Stimulated activated CD4-positive, alpha-beta T cell treated with anti-CD3 and anti-CD28 coated beads, Interleukin-15, amount 100 ng/mL, for 1 hour (primary cell): Measurements from ENCODE around the gene GRIA3.
"Not testable (repeated sequence)": the region's sequence is repeated elsewhere in the genome, so short reads cannot be mapped to it uniquely, and the experiment has no call there.

Experiments
- DNase-seq, 2 donors: peaks; one replicate each; pipeline ENCODE4 v3.0.0-alpha.2; 2020; ENCODE audit warnings: low read depth in 1 of 2, low spot score in 1 of 2

The GRIA3 gene

DNA sequence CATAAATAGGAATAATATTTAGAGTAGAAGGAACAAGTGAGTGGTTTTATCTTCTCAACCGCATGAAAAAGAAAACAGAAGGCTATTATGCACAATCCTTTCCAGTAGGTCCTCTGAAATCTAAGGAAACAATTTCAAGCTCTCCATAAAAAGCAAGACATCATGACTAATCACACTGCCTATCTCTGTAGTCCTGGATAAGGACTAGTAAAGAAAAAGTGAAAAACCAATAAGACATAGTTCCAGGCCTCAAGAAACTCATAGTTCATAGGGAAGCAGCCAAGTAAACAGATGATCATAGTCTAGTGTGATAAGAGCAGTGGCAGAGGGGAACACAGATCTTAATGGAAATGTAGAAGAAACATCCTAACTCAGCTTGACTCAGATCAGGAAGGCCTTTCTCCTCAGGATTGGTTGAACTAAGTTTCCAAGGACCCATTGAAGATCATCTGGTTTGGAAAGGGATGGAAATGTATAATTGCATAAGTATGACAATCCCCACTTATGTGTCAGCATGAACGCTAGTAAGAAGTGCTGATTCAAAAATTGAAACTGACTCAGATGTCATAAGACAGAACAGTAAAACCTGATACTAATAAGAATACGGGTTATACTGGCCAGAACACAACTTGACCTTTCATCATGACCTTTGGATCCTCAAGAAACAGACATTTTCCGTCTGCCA, 155.3 kb downstream of the GRIA3 start:
- DNase-seq: no peak

DNA sequence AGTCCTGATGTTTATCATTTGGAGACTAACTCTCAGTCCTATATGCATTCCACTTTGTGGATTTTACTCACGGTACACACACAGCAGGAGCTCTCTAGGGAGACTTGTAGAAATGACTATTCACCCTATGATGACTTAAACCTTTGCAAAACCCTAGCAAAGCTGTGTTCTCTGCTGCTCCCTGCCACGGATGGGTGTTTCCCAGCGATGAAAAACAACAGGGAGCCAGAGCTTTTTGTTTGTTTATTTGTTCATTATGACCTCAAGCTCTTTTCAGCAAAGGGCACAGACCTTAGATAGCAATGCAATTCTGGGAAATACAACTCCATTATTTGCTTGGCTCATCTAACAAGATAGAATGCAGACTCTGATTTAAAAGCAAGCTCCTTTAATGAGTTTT, 156.6 kb downstream of the GRIA3 start:
- DNase-seq: no peak

DNA sequence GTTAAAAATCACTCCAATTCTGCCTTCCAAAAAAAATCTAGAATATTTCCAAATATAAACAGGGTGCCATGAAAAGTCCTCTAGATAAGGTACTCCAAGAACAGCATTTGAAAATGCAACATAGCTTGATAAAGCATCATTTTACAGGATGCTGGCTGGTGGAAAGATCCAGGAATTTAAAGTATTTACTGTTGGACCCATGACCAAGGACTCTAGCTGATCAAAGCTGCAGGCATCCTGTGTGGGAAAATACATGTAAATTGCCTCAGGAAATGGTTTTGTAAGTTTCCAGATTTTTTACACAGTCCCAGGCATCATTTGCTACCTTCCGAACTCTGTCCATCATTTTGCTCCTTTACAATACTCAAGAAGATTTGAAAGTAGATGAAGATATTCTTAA, 164.4 kb downstream of the GRIA3 start:
- DNase-seq: no peak

DNA sequence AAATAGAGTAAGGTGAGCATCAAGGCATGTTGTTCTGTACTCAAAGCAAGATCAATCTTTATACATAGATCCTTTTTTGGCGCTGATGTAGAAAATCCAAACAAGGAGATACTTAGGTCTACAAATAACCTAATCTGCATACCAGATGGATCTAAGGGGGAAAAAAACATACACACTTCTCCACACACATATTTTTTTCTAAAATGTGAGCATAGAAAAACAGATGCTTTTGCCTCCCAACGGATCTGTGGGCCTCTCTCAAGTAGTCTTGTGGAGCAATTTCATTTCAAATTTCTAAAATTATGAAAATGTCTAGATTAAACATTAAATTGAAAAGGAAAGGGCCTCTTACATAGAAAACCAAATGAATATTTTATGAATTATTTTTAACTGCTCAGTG, 166.1 kb downstream of the GRIA3 start:
- no peak for DNase-seq

DNA sequence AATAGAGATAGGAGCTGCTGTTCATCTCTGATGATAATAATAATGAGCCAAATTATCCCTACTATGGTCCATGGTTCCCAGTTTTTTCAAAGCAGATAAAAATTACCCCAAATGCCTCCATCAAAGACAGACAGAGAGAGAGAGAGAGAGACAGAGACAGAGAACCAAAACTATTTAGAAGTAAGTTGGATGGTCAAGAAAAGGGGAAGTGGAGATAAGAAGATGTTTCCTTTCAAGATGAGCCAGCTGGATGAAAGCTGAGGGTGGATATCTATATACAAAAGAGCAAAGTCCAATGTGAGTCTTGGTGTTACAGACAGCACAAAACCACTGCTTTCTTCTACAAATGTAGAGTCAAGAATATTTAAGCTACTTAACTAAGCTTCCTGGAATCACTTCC, 173.9 kb downstream of the GRIA3 start:
- no peak for DNase-seq

DNA sequence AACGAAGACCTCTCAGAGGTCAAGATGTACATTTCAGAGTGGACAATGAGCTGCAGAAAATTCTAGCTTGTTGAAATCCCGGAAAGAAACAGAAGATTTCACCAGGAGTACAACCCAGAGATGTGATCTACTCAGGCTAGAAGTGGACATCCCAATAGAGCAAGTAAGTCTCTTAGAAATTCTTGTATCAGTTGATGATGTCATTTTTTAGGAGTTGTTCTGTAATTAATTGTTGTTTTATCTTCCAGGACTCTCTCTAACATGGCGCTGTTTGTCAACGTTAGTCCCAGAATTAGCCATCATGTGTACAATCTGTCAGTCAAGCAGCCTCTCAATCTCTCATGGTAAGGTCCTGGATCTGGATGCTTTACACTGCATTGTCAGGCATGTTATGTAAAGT, 174.4 kb downstream of the GRIA3 start:
- DNase-seq: no peak

DNA sequence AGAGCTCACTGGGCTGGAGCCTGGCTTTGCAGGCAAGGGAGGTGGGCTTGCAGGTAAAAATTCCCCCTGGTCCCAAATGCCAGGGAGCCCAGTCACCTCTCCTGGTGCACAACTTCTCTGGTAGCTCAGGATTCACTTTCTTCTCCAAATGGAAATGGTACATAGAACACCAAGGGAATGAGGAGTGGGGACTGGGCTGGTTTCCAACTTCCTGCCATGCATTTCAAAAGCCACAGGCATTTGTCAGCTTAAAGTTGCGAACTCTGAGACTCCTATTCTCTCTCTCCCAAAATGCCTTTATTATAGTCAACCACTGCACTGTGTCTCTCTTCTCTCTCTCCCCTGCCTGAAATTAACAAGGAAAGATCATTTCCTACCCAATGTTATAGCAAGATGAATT, 177.3 kb downstream of the GRIA3 start:
- DNase-seq: no peak

DNA sequence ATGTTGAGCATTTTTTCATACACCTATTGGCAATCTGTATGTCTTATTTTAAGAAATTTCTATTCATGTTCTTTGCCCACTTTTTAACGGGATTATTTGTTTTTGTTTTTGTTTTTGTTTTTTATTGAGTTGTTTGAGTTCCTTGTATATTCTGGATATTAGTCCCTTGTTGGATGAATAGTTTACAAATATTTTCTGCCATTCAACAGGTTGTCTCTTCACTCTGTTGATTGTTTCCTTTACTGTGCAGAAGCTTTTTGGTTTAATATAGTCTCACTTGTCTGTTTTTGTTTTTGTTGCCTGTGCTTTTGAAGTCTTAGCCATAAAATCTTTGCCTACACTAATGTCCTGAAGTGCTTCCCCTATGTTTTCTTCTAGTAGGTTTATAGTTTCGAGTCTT, 202.1 kb downstream of the GRIA3 start:
- not testable (repeated sequence) for DNase-seq

DNA sequence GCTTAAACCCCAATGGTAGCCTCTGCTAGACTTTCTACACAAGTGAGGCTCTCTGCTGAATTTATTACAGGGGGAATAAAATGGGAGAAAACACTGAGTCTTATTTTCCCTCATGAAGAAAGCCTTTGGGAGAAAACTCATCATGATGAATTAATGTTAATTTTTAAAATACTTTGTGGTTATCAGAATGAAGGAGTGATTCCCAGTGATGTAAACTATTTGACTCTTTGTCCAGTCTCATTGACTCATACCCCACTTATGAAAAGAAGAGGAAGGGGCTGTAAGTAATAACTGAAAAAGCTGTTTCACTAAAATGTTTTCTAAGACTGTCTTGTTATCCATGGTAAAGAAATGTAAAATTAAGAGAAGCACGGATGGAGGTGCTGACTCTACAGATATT, 208.8 kb downstream of the GRIA3 start:
- no peak for DNase-seq

DNA sequence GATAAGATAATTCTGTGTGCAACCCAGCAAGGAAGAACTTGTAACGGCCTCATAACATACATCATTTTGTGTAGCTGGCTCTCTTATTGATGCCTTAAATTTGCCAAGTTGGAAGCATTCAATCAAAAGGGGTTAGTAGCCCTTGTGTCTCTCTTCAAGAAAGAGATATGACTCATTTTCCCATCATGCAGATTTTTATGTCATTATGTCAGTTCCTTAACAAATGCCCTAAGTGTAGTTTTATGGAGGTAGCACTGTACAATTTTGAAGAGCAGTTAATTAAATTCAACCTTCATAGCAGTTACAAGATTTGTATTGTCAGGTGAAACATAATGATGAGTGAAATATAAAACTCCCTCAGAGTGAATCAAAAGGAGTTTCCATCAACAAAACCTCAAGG, 215.6 kb downstream of the GRIA3 start:
- no peak for DNase-seq

DNA sequence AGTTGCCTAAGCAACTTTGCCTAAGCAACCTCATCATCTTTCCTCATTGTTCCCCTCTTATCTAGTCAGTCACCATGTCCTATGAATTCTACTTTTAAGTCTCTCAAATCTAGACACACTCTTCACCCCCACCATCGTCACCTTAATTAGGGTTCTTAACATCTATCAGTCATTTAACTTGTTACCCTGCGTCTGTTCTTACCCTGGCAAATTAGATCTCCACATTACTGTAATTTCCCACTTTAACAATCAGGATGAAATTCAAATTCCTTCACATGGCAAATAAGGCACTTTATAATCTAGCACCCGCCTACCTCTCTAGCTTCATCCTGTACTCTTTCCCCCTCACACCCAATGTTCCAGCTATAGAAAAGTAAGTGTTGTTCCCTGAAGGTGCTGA, 221.2 kb downstream of the GRIA3 start:
- DNase-seq: no peak

DNA sequence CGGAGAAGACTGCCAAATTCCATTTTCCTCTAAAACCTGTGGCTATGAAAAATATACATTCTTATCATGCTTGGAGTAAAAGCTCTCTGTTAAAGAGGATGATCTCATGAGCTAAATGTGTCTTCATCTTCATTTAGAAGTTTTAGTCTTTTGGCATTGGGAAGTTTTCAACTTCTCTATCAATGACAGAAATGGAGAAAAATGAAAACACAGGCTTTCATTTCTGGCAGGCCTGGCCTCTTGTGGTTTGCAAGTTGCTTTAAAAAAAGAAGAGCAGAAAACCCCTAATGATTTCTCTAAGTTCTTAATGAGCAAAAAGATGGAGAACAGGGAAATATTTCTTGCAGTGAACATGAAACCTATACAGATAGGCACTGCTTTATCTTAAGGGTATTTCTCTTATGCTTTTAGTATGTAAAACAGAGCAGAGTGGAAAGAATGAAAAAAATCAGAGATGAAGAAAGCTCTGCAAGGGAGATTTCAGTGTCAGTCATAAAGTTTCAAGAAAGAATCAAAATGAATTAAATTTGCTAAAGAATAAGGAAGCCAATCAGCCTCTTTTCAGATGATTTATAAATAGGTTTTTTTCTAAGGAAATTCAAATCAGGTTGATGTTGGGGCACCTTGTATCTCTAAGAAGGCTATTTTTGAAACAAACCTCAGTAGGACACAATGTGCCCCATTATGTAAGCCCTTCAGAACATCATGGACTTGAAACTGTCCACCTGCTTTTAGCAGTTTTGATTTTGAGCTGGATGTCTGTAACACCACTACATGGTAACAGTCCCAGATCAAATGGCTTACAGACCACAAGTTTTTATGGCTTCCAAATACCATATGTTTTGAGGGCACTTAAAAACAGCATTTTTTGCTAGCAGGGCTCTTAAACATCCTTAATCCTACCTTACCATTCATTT, 225.0 kb downstream of the GRIA3 start:
- no peak for DNase-seq

DNA sequence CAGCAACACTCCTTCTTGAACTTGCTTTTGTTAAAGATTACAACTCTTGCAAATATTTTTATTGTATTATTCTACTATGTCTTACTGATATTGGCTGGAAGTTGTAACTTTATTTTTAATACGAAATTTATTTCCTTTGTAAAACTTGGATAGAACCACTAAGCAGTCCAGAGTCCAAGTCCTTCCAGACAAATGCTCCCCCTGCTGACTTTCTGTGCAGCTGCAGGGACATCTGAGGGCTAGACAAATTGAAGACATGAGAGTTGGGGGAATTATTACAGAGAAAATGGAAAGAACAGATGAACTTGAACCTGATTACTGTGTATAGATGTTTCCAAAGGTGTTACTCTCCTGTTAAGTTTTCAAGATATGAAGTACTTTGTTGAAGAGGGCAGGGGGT, 238.8 kb downstream of the GRIA3 start:
- DNase-seq: no peak

DNA sequence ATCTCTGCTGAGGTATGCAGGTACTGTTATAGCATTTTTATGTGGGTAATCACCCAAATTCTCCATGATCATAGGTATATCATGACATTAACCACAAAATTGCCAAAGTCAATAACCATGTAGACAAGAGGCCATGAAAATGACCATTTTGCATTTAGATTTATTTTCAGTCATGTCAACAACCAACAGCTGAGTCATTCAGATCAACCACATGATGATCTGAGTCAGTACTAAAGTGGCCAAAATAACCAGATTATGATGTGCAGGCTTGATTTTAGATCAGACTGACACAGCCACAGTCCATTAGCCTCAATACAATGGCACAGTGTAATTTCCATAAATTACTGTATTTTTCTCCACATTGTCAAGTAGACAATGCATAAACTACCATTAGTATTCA, 240.5 kb downstream of the GRIA3 start:
- DNase-seq: no peak

DNA sequence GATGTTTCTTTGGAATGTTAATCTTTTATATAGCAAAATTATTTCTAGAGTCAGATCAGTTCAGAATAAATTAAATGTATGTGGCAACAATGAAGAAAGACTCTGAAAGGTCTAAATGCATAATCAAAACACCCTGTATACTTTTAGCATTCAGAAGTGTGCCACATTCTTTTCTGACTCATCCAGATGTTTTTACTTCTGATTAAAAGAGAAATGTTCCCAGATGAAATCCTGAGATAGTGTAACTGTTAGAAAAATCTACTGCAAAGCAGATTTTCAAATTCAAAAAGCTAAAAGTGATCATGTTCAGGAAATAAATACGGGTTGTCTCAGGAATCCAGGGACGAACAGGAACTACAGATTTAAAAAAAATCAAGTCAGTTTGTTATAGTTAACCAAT, 241.4 kb downstream of the GRIA3 start:
- DNase-seq: no peak

DNA sequence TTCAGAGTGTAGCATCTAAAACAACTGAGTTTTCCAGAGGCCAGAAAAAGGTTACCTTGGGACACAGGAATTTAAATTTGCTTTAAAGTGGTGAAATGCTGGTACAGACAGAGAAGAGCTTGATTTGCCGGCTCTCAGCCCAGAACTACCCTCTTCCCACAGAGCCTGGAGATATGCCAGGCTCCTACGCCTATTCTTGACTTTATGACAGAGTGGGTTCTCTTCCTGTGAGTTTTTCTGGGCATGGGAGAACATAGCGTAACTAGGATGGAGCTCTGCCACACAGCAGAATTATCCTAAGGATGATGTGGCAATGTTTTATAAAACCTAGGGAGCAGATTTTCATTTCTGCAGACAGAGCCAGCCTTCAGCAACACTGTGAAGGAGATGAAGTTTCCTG, 241.8 kb downstream of the GRIA3 start:
- no peak for DNase-seq

DNA sequence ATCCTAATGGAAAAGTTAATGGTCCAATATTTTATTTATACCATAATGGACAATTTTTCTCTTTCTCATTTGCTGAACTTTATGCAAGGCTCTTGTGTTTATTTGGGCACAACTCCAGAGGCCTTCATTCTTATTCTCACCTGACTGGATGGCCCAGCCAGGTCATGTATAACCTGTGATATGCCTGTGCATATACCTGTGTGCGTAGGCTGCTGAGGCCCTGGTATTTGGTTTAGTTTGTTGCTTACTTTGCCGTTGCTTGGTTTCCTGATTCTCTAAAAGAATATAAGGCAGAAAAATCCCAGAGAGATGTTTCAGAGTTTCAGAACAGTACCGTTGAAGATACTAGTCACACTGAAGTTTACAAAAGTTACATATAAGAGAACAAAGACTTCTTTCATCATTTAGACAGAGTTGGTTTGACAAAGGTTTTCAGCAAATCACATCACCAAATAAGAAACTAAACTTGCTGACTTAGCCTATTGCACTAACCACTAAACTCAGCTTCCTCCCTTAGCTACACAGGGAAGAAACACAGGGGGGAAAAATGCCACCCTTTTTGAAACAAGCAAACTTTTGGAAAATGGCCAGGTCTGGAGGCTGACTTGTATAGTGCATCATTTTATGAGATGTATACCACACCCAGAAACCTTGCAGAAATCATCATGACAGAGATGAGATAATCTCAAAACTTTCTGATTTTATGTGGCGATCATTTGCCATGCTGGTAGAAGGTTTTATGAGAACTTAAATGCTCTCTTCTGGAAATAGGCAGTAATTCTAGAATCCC, 248.5 kb downstream of the GRIA3 start:
- no peak for DNase-seq

DNA sequence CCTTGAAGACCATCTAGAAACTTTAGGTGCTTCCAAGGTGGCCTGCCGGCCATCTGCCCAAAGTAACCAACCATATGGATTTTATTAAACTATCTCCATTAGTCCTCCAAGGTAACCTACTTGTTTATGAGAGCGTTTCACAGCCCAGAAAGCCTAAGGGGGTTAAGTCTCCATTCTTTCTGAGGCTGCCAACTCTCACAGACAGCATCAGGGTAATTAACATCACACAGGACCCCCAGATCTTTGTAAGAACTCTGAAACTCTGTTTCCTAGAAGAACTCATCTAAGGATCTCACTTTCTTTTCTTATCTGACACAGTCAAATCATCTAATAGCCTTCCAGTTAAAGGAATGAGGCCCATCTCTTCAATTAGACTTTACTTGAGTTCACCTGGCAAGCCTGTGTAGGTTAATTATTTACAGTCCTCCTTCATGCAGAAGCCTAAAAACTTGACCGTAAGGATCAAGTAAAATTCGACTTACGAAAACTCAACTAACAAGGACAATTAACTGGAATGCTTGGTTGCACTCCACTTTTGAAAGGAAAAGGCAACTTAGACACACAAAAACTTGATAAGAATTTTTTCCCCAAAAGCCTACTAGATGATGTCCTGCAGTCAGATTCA, 252.5 kb downstream of the GRIA3 start:
- DNase-seq: no peak

DNA sequence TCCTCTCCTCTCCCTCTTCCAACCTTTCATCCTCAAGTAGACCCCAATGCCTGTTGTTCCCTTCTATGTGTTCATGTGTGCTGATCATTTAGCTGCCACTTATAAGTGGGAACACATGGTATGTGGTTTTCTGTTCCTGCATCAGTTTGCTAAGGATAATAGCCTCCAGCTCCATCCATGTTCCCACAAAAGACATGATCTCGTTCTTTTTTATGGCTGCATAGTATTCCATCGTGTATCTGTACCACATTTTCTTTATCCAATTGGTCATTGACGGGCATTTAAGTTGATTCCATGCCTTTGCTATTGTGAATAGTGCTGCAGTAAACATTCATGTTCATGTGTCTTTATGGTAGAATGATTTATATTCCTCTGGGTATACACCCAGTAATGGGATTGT, 255.8 kb downstream of the GRIA3 start:
- not testable (repeated sequence) for DNase-seq

DNA sequence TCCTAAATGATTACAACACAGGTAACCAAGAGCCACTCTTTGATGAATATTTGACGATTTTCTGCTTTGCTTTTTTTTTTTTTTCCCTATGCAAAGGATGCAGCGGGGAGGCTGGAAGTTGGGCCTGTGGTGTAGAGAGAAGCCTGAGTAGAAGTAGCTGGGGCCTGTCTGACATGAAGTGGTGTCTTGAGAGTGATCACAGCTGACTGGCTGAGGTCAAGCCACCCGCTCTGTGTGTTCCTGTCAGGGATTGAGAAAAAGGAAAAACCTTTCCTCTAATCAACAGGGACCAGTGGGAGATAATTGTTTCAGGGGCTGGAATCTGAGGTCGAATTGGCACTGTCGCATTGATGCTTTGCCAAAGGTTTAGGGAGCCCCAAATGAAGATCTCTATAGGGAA, 258.7 kb downstream of the GRIA3 start:
- DNase-seq: no peak

DNA sequence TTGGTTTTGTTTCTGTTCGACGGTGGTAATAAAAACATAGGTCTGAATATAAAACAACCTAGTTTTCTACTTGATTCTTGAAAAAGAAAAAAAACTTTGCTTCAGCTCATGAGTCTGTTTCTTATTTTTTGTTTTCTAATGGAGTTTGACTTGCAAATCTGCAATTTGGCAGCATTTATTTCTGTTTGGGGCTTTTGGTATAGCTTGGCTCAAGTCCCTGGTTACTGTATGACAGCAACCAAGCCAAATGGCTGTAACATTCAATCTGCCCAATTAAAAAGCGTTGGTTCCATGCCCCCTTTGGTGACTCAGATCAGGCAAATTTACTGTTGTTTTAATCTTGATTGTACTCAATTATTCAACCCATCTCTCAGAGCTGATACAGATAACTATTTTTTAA, 263.4 kb downstream of the GRIA3 start:
- DNase-seq: no peak
